HG02885 (cell line): ENCODE measurements around the gene PEX10.
"Not testable (repeated sequence)": the region's sequence is repeated elsewhere in the genome, so short reads cannot be mapped to it uniquely, and the experiment has no call there.

ENCODE experiments used
- ATAC-seq: cut with Tn5 transposase; IDR thresholded peaks from one replicate; pipeline ENCODE4 v1.9.1; 2021; ENCODE audit warnings: mild to moderate bottlenecking; ENCODE audit not compliant: unreplicated experiment, poor library complexity

PEX10 gene

GRCh38 chr1:2444138-2444591 lies 31.8 kb upstream of the PEX10 start:
- no peak for ATAC-seq

GRCh38 chr1:2443277-2444137 lies 31.1 kb upstream of the PEX10 start:
- no peak for ATAC-seq

- ATAC-seq = no peak
Observed at GRCh38 chr1:2442661-2443060, 30.3 kb upstream of the PEX10 start.

- no peak for ATAC-seq
Observed at GRCh38 chr1:2441746-2442145, 29.4 kb upstream of the PEX10 start.

GRCh38 chr1:2440346-2440745 lies 28.0 kb upstream of the PEX10 start:
- ATAC-seq = not testable (repeated sequence)

GRCh38 chr1:2439369-2439768 lies 27.0 kb upstream of the PEX10 start:
- no peak for ATAC-seq

- no peak for ATAC-seq
Observed at GRCh38 chr1:2438641-2439040, 26.3 kb upstream of the PEX10 start.

GRCh38 chr1:2438038-2438437 lies 25.7 kb upstream of the PEX10 start:
- no peak for ATAC-seq

GRCh38 chr1:2437617-2438016 lies 25.3 kb upstream of the PEX10 start:
- no peak for ATAC-seq

- no peak for ATAC-seq
Observed at GRCh38 chr1:2436876-2437275, 24.5 kb upstream of the PEX10 start.

- ATAC-seq = no peak
Observed at GRCh38 chr1:2435746-2436355, 23.5 kb upstream of the PEX10 start.

GRCh38 chr1:2435091-2435490 lies 22.7 kb upstream of the PEX10 start:
- no peak for ATAC-seq

GRCh38 chr1:2433936-2434655 lies 21.7 kb upstream of the PEX10 start:
- no peak for ATAC-seq

GRCh38 chr1:2433196-2433595 lies 20.8 kb upstream of the PEX10 start:
- ATAC-seq = no peak

- ATAC-seq = no peak
Observed at GRCh38 chr1:2432441-2432844, 20.1 kb upstream of the PEX10 start.

GRCh38 chr1:2431518-2431917 lies 19.2 kb upstream of the PEX10 start:
- ATAC-seq = no peak

- no peak for ATAC-seq
Observed at GRCh38 chr1:2431103-2431502, 18.7 kb upstream of the PEX10 start.

- ATAC-seq = no peak
Observed at GRCh38 chr1:2430592-2430973, 18.2 kb upstream of the PEX10 start.

- ATAC-seq = no peak
Observed at GRCh38 chr1:2429780-2430591, 17.6 kb upstream of the PEX10 start.

- no peak for ATAC-seq
Observed at GRCh38 chr1:2428490-2428889, 16.1 kb upstream of the PEX10 start.
